ENCODE data around the gene ZNF84.
A peak's percentile ranks its signal among the peaks of the same experiment; 100 is the strongest.

Gene ZNF84

GRCh38 chr12:133046698-133047097, 9.4 kb downstream of the ZNF84 start:
- TF ChIP-seq CTCF (IDR thresholded peaks at IDR 0.05; ENCODE audit: insufficient read depth, low read depth, low read length, missing control alignments) = no peak
- no peak for DNase-seq (ENCODE audit: low read depth)
- no peak overlapping the region for H3K4me3 ChIP-seq (ENCODE audit: low read length)

DNA sequence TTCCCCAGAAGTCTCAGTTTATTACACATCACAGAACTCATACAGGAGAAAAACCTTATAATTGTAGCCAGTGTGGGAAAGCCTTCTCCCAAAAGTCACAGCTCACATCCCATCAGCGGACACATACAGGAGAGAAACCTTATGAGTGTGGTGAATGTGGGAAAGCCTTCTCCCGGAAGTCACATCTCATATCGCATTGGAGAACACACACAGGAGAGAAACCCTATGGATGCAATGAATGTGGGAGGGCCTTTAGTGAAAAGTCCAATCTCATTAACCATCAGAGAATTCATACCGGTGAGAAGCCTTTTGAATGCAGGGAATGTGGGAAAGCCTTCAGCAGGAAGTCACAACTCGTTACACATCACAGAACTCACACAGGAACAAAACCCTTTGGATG, 20.1 kb downstream of the ZNF84 start:
- no peak overlapping the region for H3K4me3 ChIP-seq (ENCODE audit: low read length)
- TF ChIP-seq CTCF (IDR thresholded peaks at IDR 0.05; ENCODE audit: insufficient read depth, low read depth, low read length, missing control alignments) = no peak

DNA sequence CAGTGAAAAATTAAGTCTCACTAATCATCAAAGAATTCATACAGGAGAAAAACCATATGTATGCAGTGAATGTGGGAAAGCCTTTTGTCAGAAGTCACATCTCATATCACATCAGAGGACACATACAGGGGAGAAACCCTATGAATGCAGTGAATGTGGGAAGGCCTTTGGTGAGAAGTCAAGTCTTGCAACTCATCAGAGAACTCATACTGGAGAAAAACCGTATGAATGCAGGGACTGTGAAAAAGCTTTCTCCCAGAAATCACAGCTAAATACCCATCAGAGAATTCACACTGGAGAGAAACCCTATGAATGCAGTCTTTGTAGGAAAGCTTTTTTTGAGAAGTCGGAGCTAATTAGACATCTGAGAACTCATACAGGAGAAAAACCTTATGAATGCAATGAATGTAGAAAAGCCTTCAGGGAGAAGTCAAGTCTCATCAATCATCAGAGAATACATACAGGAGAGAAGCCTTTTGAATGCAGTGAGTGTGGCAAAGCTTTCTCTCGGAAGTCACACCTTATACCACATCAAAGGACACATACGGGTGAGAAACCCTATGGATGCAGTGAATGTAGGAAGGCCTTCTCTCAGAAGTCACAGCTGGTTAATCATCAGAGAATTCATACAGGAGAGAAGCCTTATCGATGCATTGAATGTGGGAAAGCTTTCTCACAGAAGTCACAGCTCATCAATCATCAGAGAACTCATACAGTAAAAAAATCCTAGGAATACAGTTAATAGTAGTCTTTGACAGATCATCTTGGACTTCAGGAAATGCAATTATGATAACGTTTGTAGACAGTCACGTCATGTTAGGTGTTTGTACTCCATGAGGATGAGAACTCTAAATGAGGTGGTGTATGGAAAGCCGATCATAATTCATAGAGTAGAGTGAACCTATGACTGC, 21.1 kb downstream of the ZNF84 start:
- TF ChIP-seq CTCF (IDR thresholded peaks at IDR 0.05; ENCODE audit: insufficient read depth, low read depth, low read length, missing control alignments) = no peak
- no peak overlapping the region for H3K4me3 ChIP-seq (ENCODE audit: low read length)
- no peak for DNase-seq (ENCODE audit: low read depth)

More for the DNA sequence above, 20.1 kb downstream of the ZNF84 start:
- DNase-seq (ENCODE audit: low read depth) = no peak

GRCh38 chr12:133061954-133062353, 24.6 kb downstream of the ZNF84 start:
- no peak for DNase-seq (ENCODE audit: low read depth)
- no peak for TF ChIP-seq CTCF (IDR thresholded peaks at IDR 0.05; ENCODE audit: insufficient read depth, low read depth, low read length, missing control alignments)
- H3K4me3 ChIP-seq (ENCODE audit: low read length) = no peak overlapping the region

DNA sequence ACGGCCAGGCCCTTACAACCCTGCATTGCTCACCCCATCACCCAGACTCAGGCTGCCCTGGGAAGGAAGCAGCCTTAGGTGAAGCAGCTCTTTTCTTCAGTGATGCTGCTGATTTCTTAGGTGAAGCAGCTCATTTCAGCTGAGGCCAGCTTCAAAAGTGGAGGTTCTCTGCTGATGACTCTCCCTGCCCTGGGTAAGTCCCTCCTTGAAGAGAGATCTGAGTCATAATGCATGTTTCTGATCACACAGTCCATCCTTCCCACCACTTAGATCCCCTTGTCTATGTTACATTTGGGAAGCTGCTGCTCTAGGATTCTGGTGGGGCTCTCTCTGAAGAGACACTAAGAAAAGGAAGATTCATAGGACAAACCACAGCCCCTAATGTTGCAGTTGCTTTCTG, 26.2 kb downstream of the ZNF84 start:
- TF ChIP-seq CTCF (IDR thresholded peaks at IDR 0.05; ENCODE audit: insufficient read depth, low read depth, low read length, missing control alignments) = no peak
- no peak overlapping the region for H3K4me3 ChIP-seq (ENCODE audit: low read length)
- DNase-seq (ENCODE audit: low read depth) = no peak

DNA sequence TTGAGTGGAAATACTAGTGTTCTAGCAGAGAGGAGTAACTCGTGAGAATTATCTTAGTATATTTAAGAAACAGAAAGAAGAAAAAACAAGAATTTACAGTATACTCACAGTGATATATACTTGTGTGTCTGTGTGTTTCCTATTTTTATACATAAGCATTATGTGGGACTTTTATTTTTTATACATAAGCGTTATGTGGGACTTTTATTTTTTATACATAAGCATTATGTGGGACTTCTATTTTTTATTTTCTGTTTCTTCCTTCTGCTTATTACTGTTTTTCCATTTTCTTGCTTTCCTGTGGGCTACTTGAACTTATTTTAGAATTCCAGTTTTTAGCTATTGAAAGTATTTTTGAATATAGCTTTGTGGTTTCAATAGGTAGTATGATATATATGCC, 36.5 kb downstream of the ZNF84 start:
- TF ChIP-seq CTCF (IDR thresholded peaks at IDR 0.05; ENCODE audit: insufficient read depth, low read depth, low read length, missing control alignments) = no peak
- H3K4me3 ChIP-seq (ENCODE audit: low read length) = no peak overlapping the region
- no peak for DNase-seq (ENCODE audit: low read depth)

GRCh38 chr12:133080026-133080367, 42.7 kb downstream of the ZNF84 start:
- no peak for TF ChIP-seq CTCF (IDR thresholded peaks at IDR 0.05; ENCODE audit: insufficient read depth, low read depth, low read length, missing control alignments)
- peak; percentile 100 for DNase-seq (ENCODE audit: low read depth)
- peak overlapping the region; percentile 88 for H3K4me3 ChIP-seq (ENCODE audit: low read length)
